ENCODE results near the gene ADGRG3. TPM values are rescaled to one million over a fixed set of nuclear protein-coding genes. Genes with fewer than 3 reads are reported as not detected.

Gene ADGRG3
- total and polyA plus RNA-seq, 2 experiments from 2014 or later, result not detected

DNA sequence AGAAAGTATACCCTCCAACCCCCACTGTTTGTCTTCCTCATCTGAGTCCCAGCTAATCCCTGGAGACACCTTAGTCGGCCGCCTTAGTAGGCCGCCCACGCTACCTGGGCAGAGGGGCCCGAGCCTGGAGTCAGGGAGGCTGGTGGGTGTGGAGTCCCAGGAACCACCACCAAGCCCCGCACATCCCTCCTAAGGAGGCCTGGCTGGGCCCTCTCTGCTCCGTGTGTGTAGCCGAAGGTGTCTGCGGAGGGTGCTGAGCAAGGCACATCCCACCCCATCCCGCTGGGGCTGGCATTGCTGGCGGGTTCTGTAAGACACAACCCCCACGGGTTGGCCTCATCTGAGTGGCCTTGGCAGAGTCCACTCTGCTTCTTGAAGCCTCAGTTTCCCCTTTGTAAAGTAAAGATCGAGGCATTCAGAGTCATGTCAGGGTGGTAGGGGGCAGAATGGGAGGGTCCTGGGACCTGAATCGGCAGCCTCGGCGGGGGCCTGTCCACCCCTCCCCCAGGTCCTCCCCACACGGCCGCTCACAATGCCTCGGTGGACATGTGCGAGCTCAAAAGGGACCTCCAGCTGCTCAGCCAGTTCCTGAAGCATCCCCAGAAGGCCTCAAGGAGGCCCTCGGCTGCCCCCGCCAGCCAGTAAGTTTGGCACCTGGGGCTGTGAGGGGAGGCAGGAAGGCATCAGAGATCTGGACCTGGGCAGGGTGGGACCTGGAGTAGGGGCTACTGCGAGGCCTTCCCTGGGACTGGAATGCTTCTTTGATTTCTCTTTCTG, 15.2 kb upstream of the ADGRG3 start:
- H3K9me3 Mint-ChIP-seq, result no peaks in the 10 kb centered on the region
- no peaks in the 10 kb centered on the region for H3K9me2 ChIP-seq (ENCODE audit: insufficient read depth)
- H2AFZ ChIP-seq, result no peak overlapping the region
- TF ChIP-seq ZNF331 (CRISPR knock-in tag; IDR thresholded peaks at IDR 0.05; ENCODE audit: low read depth) (no peak), REST (IDR thresholded peaks at IDR 0.05; ENCODE audit: unreplicated experiment) (no peak), ZNF114 (CRISPR knock-in tag; IDR thresholded peaks at IDR 0.05) (no peak), EZH2phosphoT487 (IDR thresholded peaks at IDR 0.05; ENCODE audit: unreplicated experiment) (no peak), ETS1 (IDR thresholded peaks at IDR 0.05) (no peak), NANOG (IDR thresholded peaks at IDR 0.05; ENCODE audit: borderline replicate concordance) (no peak), CREB1 (CRISPR knock-in tag; IDR thresholded peaks at IDR 0.05; ENCODE audit: low read depth) (no peak)
- no peak overlapping the region for H3K4me3 ChIP-seq
- no peak overlapping the region for H3K4me3 Mint-ChIP-seq
- H3K4me1 ChIP-seq (ENCODE audit: insufficient read depth), result no peaks in the 10 kb centered on the region
- no peak overlapping the region for H3K4me2 ChIP-seq
- no peaks in the 10 kb centered on the region for H4K20me1 ChIP-seq (replicated peaks; ENCODE audit: insufficient read depth)
- H3K36me3 ChIP-seq (ENCODE audit: insufficient read depth), result no peaks in the 10 kb centered on the region
- no peak overlapping the region for H3K27ac Mint-ChIP-seq
- no peaks in the 10 kb centered on the region for H3K79me2 ChIP-seq (replicated peaks; ENCODE audit: insufficient read depth)
- H3F3A ChIP-seq (replicated peaks; ENCODE audit: low read depth), result no peaks in the 10 kb centered on the region
- H3K36me3 Mint-ChIP-seq (ENCODE audit: low read depth), result no peaks in the 10 kb centered on the region
- no peaks in the 10 kb centered on the region for H3K4me1 Mint-ChIP-seq
- ATAC-seq (no peak), DNase-seq (ENCODE audit: low spot score) (no peak)
- H3K27ac ChIP-seq (ENCODE audit: low read depth), result no peak overlapping the region
- H3K27me3 Mint-ChIP-seq (ENCODE audit: insufficient read depth, low read depth, poor library complexity), result peaks cover 16% of the 10 kb centered on the region
- H3K27me3 ChIP-seq (ENCODE audit: insufficient read depth), result no peaks in the 10 kb centered on the region

DNA sequence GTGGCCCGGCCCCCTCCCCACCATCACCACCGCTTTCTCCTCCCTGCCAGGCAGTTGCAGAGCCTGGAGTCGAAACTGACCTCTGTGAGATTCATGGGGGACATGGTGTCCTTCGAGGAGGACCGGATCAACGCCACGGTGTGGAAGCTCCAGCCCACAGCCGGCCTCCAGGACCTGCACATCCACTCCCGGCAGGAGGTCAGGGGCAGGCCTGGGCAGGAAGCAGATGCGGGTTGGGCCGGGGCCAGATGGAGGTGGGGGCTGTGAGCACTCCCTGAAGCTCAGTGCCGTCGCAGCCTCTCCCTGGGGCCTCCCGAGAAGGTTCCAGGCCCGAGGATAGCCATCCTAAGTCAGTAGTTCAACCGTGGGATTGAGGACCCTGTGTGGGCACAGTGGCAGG, 14.2 kb upstream of the ADGRG3 start:
- Histone ChIP-seq H3K9me2 (ENCODE audit: insufficient read depth) (no peaks in the 10 kb centered on the region), H3K27ac (ENCODE audit: low read depth) (no peak overlapping the region), H3K4me3 (no peak overlapping the region), H3F3A (replicated peaks; ENCODE audit: low read depth) (no peaks in the 10 kb centered on the region), H3K36me3 (ENCODE audit: insufficient read depth) (no peaks in the 10 kb centered on the region), H3K79me2 (replicated peaks; ENCODE audit: insufficient read depth) (no peaks in the 10 kb centered on the region), H3K4me2 (no peak overlapping the region), H4K20me1 (replicated peaks; ENCODE audit: insufficient read depth) (no peaks in the 10 kb centered on the region), H3K27me3 (ENCODE audit: insufficient read depth) (no peaks in the 10 kb centered on the region), H2AFZ (no peak overlapping the region), H3K4me1 (ENCODE audit: insufficient read depth) (no peaks in the 10 kb centered on the region)
- no peak for DNase-seq (ENCODE audit: low spot score)
- Mint-ChIP-seq H3K4me1 (no peaks in the 10 kb centered on the region), H3K4me3 (no peak overlapping the region), H3K9me3 (no peaks in the 10 kb centered on the region), H3K36me3 (ENCODE audit: low read depth) (no peaks in the 10 kb centered on the region), H3K27me3 (ENCODE audit: insufficient read depth, low read depth, poor library complexity) (peaks cover 16% of the 10 kb centered on the region), H3K27ac (no peak overlapping the region)
- TF ChIP-seq ETS1 (IDR thresholded peaks at IDR 0.05), result no peak
- no peak for ATAC-seq

Measured in GM23338 (cell line).